HEK293T (cell line): ENCODE results near the gene GOLT1A.

Source experiments
- CTCF ChIA-PET: fragments of 350-600 bp; formaldehyde crosslinking; extraction: SDS; loops from one replicate; lab custom pipeline; 2021; ENCODE audit warnings: antibody characterized with exemption, inconsistent platforms; lab: Yijun Ruan, JAX
- POLR2A ChIA-PET: fragments of 350-600 bp; formaldehyde crosslinking; extraction: SDS; loops from one replicate; lab custom pipeline; 2020; ENCODE audit warnings: antibody characterized with exemption, inconsistent platforms; lab: Yijun Ruan, JAX
- DNase-seq: peaks from one replicate; pipeline ENCODE4 v3.0.0; 2012; ENCODE audit warnings: mixed read lengths; ENCODE audit errors: extremely low spot score
- ARNT ChIP-seq: fragments of 450-650 bp; IDR thresholded peaks from 2 replicates; pipeline ENCODE4 v1.6.1; 2017; ENCODE audit warnings: mild to moderate bottlenecking
- BHLHE40 ChIP-seq: fragments of 450-650 bp; IDR thresholded peaks from 2 replicates; pipeline ENCODE4 v1.6.1; 2016; ENCODE audit warnings: mild to moderate bottlenecking, moderate library complexity, borderline replicate concordance
- ELF4 ChIP-seq: fragments of 450-650 bp; IDR thresholded peaks from 2 replicates; pipeline ENCODE4 v1.6.1; 2017; ENCODE audit warnings: antibody characterized with exemption
- FOXA1 ChIP-seq: fragments of 450-650 bp; IDR thresholded peaks from 2 replicates; pipeline ENCODE4 v1.6.1; 2016; ENCODE audit warnings: mild to moderate bottlenecking
- FOXK2 ChIP-seq: fragments of 450-650 bp; IDR thresholded peaks from 2 replicates; pipeline ENCODE4 v1.6.1; 2016; ENCODE audit warnings: mild to moderate bottlenecking
- FOXM1 ChIP-seq: fragments of 450-650 bp; IDR thresholded peaks from 2 replicates; pipeline ENCODE4 v1.6.1; 2017; ENCODE audit warnings: mild to moderate bottlenecking, borderline replicate concordance
- HDGF ChIP-seq: fragments of 450-650 bp; IDR thresholded peaks from 2 replicates; pipeline ENCODE4 v1.6.1; 2017; ENCODE audit warnings: antibody characterized with exemption, borderline replicate concordance
- L3MBTL2 ChIP-seq: fragments of 450-650 bp; conservative IDR thresholded peaks from 2 replicates; pipeline ENCODE4 v1.6.1; 2016; ENCODE audit warnings: mild to moderate bottlenecking
- LEF1 ChIP-seq: fragments of 450-650 bp; IDR thresholded peaks from 2 replicates; pipeline ENCODE4 v1.6.1; 2017; ENCODE audit warnings: mild to moderate bottlenecking, borderline replicate concordance
- NFRKB ChIP-seq: fragments of 450-650 bp; IDR thresholded peaks from 2 replicates; pipeline ENCODE4 v1.6.1; 2016; ENCODE audit warnings: mild to moderate bottlenecking, moderate library complexity
- SP1 ChIP-seq: fragments of 450-650 bp; IDR thresholded peaks from 2 replicates; pipeline ENCODE4 v1.6.1; 2017
- SUZ12 ChIP-seq: fragments of 450-650 bp; IDR thresholded peaks from 2 replicates; pipeline ENCODE4 v1.6.1; 2016; ENCODE audit warnings: mild to moderate bottlenecking
- TARDBP ChIP-seq: fragments of 450-650 bp; IDR thresholded peaks from 2 replicates; pipeline ENCODE4 v1.6.1; 2016
- ZNF384 ChIP-seq: fragments of 450-650 bp; IDR thresholded peaks from 2 replicates; pipeline ENCODE4 v1.6.1; 2016
- TF ChIP-seq, protein P1 (sequence below): fragments of 450-650 bp; IDR thresholded peaks from 2 replicates; pipeline ENCODE4 v1.6.1; 2016

Gene GOLT1A

DNA sequence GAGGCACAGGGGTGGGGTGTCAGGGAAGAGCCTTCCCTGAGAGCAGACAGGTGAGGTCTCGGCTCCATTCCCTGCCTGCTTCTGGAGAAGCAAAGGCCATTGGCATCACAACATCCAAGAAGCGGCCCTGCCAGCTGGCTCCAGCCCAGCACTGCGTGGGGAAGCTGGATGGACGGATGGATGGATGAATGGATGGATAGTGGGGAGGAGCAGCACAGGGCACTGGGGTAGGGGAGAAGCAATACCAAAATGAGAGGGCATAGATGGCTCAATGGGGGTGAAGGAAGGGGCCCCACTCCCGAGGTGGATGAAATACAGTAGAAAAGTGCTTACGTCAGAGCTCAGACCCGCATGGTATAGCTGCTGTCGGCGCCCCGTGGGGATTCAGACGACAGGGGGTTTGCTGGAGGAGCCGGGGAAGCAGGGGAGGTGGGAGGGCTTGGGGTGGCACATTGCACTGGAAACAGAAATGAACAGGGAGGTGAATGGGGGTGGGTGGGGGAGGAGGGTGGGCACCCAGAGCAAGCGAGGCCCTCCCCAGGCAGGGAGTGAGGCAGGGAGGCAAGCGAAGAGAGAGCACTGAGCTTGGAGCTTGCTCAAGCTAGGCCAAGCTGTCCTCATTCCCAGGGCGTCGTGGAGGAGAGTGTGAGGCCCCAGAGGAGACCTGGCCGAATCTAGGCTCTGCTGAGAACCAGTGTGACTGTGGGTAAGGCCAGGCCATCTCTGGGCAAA is 9.5 kb upstream of the GOLT1A start:
- ChIA-PET CTCF (interaction anchor here (1.4 kb wide), 1 partner anchor 16 kb away, joined by 6 read pairs; no protein-coding TSS in a partner anchor), POLR2A (no interaction called here)
- DNase-seq, result no peak
- TF ChIP-seq FOXM1 (no peak), NFRKB (no peak), SP1 (no peak), BHLHE40 (no peak), ZNF384 (no peak), FOXK2 (no peak)
- TF ChIP-seq, protein P1, sequence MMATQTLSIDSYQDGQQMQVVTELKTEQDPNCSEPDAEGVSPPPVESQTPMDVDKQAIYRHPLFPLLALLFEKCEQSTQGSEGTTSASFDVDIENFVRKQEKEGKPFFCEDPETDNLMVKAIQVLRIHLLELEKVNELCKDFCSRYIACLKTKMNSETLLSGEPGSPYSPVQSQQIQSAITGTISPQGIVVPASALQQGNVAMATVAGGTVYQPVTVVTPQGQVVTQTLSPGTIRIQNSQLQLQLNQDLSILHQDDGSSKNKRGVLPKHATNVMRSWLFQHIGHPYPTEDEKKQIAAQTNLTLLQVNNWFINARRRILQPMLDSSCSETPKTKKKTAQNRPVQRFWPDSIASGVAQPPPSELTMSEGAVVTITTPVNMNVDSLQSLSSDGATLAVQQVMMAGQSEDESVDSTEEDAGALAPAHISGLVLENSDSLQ, result no peak

DNA sequence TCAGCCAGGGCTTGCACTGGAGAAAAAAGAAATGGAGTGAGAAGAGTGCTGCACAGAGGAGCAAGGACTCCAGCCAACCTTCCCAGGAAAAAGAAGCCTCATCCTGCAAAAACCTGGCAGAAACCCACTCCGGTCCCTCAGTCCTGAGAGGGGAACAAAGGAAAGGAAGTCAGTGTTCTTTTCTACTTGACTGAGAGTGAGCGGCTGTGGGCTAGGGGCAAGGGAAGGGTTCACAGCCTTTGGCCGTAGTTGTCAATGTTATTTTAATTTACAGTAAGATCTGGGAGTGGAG is 8.9 kb upstream of the GOLT1A start:
- ChIA-PET POLR2A (no interaction called here), CTCF (interaction anchor here (1.4 kb wide), 1 partner anchor 16 kb away, joined by 6 read pairs; no protein-coding TSS in a partner anchor)
- TF ChIP-seq HDGF (no peak), NFRKB (no peak), FOXM1 (no peak), LEF1 (no peak)
- no peak for DNase-seq

DNA sequence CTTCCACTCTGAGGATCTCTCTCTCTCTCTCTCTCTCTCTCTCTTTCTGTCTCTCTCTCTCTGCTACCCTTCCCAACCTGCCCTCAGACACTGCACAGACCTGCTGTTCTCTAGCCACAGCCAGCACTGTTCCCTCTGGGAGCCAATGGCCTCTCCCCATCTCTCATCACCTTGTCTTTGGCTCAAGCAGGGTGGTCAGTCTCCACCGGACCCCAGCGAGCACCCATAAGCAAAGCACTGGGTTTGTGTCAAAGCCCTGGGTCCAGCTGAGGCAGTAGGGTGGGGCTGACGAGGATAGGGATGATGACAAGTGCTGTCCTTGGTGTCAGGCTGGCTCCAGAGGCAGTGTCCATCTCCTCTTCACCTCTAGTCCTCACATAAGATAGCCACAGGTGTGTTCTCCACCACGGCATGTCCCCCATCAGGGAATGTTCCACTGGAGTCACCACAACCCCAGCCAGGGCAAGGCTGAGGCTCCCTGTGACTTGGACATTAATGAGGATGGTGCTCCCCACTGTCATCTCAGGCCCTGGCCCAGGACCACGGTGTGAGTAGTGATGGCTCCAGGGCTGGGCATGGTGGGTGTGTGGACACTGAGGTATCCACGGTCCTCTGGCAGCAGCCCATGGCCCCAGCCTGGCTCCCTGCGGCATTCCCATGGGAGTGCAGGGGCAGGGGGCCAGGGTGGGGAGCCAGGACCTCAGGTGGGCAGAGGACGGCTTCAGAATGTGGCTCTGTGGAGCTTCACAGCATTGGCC is 8.4 kb upstream of the GOLT1A start:
- CTCF ChIA-PET, result interaction anchor here (1.4 kb wide), 1 partner anchor 15 kb away, joined by 6 read pairs; no protein-coding TSS in a partner anchor
- no peak for TF ChIP-seq LEF1
- no peak for TF ChIP-seq FOXM1
- no peak for DNase-seq
- POLR2A ChIA-PET, result no interaction called here

- DNase-seq, result no peak
- CTCF ChIA-PET, result no interaction called here
- POLR2A ChIA-PET, result no interaction called here
- TF ChIP-seq SP1 (no peak), NFRKB (no peak)
Measured at GRCh38 chr1:204221271-204221670, 7.5 kb upstream of the GOLT1A start.

DNA sequence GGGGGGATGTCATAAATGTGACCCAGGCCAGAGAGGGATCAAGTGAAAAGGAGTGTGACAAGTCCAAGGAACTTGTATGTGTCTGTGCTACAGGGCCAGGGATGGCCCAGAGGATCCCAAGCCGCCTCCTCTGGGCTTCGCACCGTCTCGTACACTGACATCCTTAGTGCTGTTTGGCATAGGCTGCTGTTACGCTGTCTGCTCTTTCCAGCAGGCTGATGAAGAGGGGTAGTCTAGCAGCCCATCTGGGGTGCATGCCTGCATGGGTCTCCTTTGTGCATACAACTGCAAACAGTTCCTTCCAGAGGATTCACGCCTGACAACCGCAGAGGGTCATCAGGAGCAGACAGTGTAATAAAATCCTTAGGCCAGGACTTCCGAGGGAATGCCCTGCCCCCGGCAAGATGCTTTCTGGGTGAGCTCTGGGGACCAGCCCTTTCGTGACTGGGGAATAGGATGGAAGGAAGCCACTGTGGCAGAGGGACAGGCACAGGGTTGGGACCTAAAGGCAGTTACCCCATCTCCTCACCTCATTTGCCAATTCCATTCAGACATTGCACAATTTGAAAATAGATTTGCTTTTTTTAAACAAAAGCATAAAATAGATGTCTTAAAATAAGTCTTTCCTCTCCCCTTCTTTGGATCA is 6.3 kb upstream of the GOLT1A start:
- ChIA-PET POLR2A (no interaction called here), CTCF (interaction anchor here (0.6 kb wide), 1 partner anchor 13 kb away, joined by 3 read pairs; no protein-coding TSS in a partner anchor)
- no peak for DNase-seq
- no peak for TF ChIP-seq BHLHE40
- no peak for TF ChIP-seq ARNT
- no peak for TF ChIP-seq SP1
- TF ChIP-seq L3MBTL2, result no peak
- TF ChIP-seq HDGF, result no peak
- no peak for TF ChIP-seq NFRKB
- TF ChIP-seq ELF4, result no peak
- TF ChIP-seq FOXK2, result no peak
- TF ChIP-seq ZNF384, result no peak
- no peak for TF ChIP-seq TARDBP
- TF ChIP-seq SUZ12, result no peak
- no peak for TF ChIP-seq FOXM1
- TF ChIP-seq LEF1, result no peak
- no peak for TF ChIP-seq FOXA1
- TF ChIP-seq, protein P1, result no peak

DNA sequence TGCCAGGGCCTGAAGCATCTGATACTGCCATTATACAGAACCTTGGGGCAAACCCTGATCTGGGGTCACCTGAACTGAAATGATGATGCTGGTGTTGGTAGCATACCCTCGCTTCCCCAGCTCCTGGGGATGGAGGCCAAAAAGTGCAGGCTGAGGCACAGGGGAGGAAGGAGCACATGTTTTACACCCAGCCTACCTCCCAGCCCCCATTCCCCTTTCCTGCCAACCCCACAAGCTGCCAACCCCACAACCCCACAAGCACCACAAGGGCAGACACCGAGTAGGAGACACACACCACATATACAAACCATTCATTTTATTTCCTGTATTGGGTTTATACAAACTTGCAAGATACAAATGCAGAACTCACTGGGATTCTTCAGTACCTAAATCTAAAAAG is 4.8 kb upstream of the GOLT1A start:
- CTCF ChIA-PET, result no interaction called here

DNA sequence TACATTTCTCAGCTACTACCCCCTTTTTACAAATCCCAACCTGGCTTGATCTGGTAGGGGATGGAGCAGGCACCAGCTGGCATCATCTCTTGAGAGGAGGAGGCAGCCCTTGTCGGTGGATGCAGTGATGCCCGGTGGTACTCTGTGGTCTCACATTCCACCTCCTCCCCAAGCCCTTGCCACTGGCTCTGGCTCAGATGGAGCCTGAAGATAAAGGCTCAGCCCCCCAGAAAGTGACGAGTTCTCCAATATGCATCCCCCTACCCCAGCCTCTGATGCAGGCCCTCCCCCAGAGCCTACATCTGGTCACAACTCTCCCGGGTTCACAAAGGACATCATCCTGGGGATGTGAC is 3.8 kb upstream of the GOLT1A start:
- CTCF ChIA-PET, result no interaction called here
- POLR2A ChIA-PET, result no interaction called here
- TF ChIP-seq ARNT (no peak), LEF1 (no peak), SUZ12 (no peak), FOXK2 (no peak), TARDBP (no peak), NFRKB (no peak), L3MBTL2 (no peak), SP1 (no peak), BHLHE40 (no peak), ZNF384 (no peak)
- no peak for DNase-seq

More for the DNA sequence above, 4.8 kb upstream of the GOLT1A start:
- POLR2A ChIA-PET, result no interaction called here
- no peak for DNase-seq
- TF ChIP-seq ARNT, result no peak
